Measurements from ENCODE around the gene MTA2.
"Not testable (repeated sequence)": the region's sequence is repeated elsewhere in the genome, so short reads cannot be mapped to it uniquely, and the experiment has no call there.

The MTA2 gene

GRCh38 chr11:62593434-62594044 lies 8.1 kb downstream of the MTA2 start:
- Histone ChIP-seq H3K9me3 (ENCODE audit: control insufficient read depth in 5 of 5, low read length in 5 of 5) (no peaks in the 10 kb centered on the region), H3K36me3 (ENCODE audit: control insufficient read depth in 5 of 5, insufficient read depth in 5 of 5, low read length in 5 of 5) (peaks cover 3 to 55% (median 51%) of the 10 kb centered on the region in 5 donors), H3K9ac (ENCODE audit: low read length in 5 of 5) (no peak overlapping the region), H3K4me1 (ENCODE audit: control insufficient read depth in 5 of 5, insufficient read depth in 5 of 5, low read length in 5 of 5) (peaks cover 2 to 42% (median 32%) of the 10 kb centered on the region in 5 donors), H3K27me3 (ENCODE audit: control insufficient read depth in 5 of 5, insufficient read depth in 4 of 5, low read length in 5 of 5) (no peaks in the 10 kb centered on the region), H3K27ac (ENCODE audit: low read depth, low read length) (peak overlapping the region; percentile 96), H3K4me3 (ENCODE audit: low read depth in 1 of 5, low read length in 5 of 5) (no peak overlapping the region)

- H3K27me3 ChIP-seq (ENCODE audit: control insufficient read depth in 5 of 5, insufficient read depth in 4 of 5, low read length in 5 of 5), result no peaks in the 10 kb centered on the region
- H3K9ac ChIP-seq (ENCODE audit: low read length in 5 of 5), result peak overlapping the region in 4 of 5 donors; percentile 32 to 98 (median 84)
- H3K4me3 ChIP-seq (ENCODE audit: low read depth in 1 of 5, low read length in 5 of 5), result no peak overlapping the region
- H3K36me3 ChIP-seq (ENCODE audit: control insufficient read depth in 5 of 5, insufficient read depth in 5 of 5, low read length in 5 of 5), result peaks cover 3 to 55% (median 49%) of the 10 kb centered on the region in 5 donors
- peaks cover 2 to 39% (median 31%) of the 10 kb centered on the region in 5 donors for H3K4me1 ChIP-seq (ENCODE audit: control insufficient read depth in 5 of 5, insufficient read depth in 5 of 5, low read length in 5 of 5)
- no peaks in the 10 kb centered on the region for H3K9me3 ChIP-seq (ENCODE audit: control insufficient read depth in 5 of 5, low read length in 5 of 5)
- H3K27ac ChIP-seq (ENCODE audit: low read depth, low read length), result peak overlapping the region; percentile 96
These were observed 8.7 kb downstream of the MTA2 start for GRCh38 chr11:62592989-62593421.

- H3K4me3 ChIP-seq (ENCODE audit: low read depth in 1 of 5, low read length in 5 of 5), result peak overlapping the region; percentile 53 to 93 (median 86)
- no peaks in the 10 kb centered on the region for H3K9me3 ChIP-seq (ENCODE audit: control insufficient read depth in 5 of 5, low read length in 5 of 5)
- peak overlapping the region; percentile 96 for H3K27ac ChIP-seq (ENCODE audit: low read depth, low read length)
- peaks cover 10 to 55% (median 49%) of the 10 kb centered on the region in 5 donors for H3K36me3 ChIP-seq (ENCODE audit: control insufficient read depth in 5 of 5, insufficient read depth in 5 of 5, low read length in 5 of 5)
- no peaks in the 10 kb centered on the region for H3K27me3 ChIP-seq (ENCODE audit: control insufficient read depth in 5 of 5, insufficient read depth in 4 of 5, low read length in 5 of 5)
- peaks cover 2 to 39% (median 31%) of the 10 kb centered on the region in 5 donors for H3K4me1 ChIP-seq (ENCODE audit: control insufficient read depth in 5 of 5, insufficient read depth in 5 of 5, low read length in 5 of 5)
- peak overlapping the region; percentile 41 to 98 (median 90) for H3K9ac ChIP-seq (ENCODE audit: low read length in 5 of 5)
These were observed 9.4 kb downstream of the MTA2 start for GRCh38 chr11:62592146-62592815.

- H3K4me1 ChIP-seq (ENCODE audit: control insufficient read depth in 5 of 5, insufficient read depth in 5 of 5, low read length in 5 of 5), result peaks cover 2 to 39% (median 31%) of the 10 kb centered on the region in 5 donors
- no peaks in the 10 kb centered on the region for H3K27me3 ChIP-seq (ENCODE audit: control insufficient read depth in 5 of 5, insufficient read depth in 4 of 5, low read length in 5 of 5)
- peak within 1 kb of the TSS; percentile 96 for H3K27ac ChIP-seq (ENCODE audit: low read depth, low read length)
- H3K9ac ChIP-seq (ENCODE audit: low read length in 5 of 5), result peak within 1 kb of the TSS; percentile 92 to 98 (median 95)
- no peaks in the 10 kb centered on the region for H3K9me3 ChIP-seq (ENCODE audit: control insufficient read depth in 5 of 5, low read length in 5 of 5)
- H3K36me3 ChIP-seq (ENCODE audit: control insufficient read depth in 5 of 5, insufficient read depth in 5 of 5, low read length in 5 of 5), result peaks cover 10 to 51% (median 45%) of the 10 kb centered on the region in 5 donors
- H3K4me3 ChIP-seq (ENCODE audit: low read depth in 1 of 5, low read length in 5 of 5), result peak within 1 kb of the TSS; percentile 80 to 93 (median 86)
These were observed 10.1 kb downstream of the MTA2 start, which contains the start of gene TUT1 for GRCh38 chr11:62591448-62592145. TUT1 (minus strand) TSS chr11:62591523; CDS start chr11:62591485, 38 bp downstream.

- H3K4me3 ChIP-seq (ENCODE audit: low read depth in 1 of 5, low read length in 5 of 5), result no peak overlapping the region
- H3K36me3 ChIP-seq (ENCODE audit: control insufficient read depth in 5 of 5, insufficient read depth in 5 of 5, low read length in 5 of 5), result peaks cover 10 to 40% (median 28%) of the 10 kb centered on the region in 5 donors
- H3K4me1 ChIP-seq (ENCODE audit: control insufficient read depth in 5 of 5, insufficient read depth in 5 of 5, low read length in 5 of 5), result peaks cover 2 to 38% (median 31%) of the 10 kb centered on the region in 5 donors
- H3K27me3 ChIP-seq (ENCODE audit: control insufficient read depth in 5 of 5, insufficient read depth in 4 of 5, low read length in 5 of 5), result no peaks in the 10 kb centered on the region
- H3K9ac ChIP-seq (ENCODE audit: low read length in 5 of 5), result no peak overlapping the region
- H3K27ac ChIP-seq (ENCODE audit: low read depth, low read length), result no peak overlapping the region
- no peaks in the 10 kb centered on the region for H3K9me3 ChIP-seq (ENCODE audit: control insufficient read depth in 5 of 5, low read length in 5 of 5)
These were observed 12.6 kb downstream of the MTA2 start for GRCh38 chr11:62588966-62589637.

- not testable (repeated sequence) for H3K27me3 ChIP-seq (ENCODE audit: control insufficient read depth in 5 of 5, insufficient read depth in 4 of 5, low read length in 5 of 5); H3K4me3 ChIP-seq (ENCODE audit: low read depth in 1 of 5, low read length in 5 of 5); H3K9ac ChIP-seq (ENCODE audit: low read length in 5 of 5); H3K4me1 ChIP-seq (ENCODE audit: control insufficient read depth in 5 of 5, insufficient read depth in 5 of 5, low read length in 5 of 5); H3K27ac ChIP-seq (ENCODE audit: low read depth, low read length); H3K9me3 ChIP-seq (ENCODE audit: control insufficient read depth in 5 of 5, low read length in 5 of 5)
- peaks cover 14 to 57% (median 32%) of the 10 kb centered on the region in 5 donors for H3K36me3 ChIP-seq (ENCODE audit: control insufficient read depth in 5 of 5, insufficient read depth in 5 of 5, low read length in 5 of 5)
These were observed 16.3 kb downstream of the MTA2 start for GRCh38 chr11:62585356-62585755.

- H3K36me3 ChIP-seq (ENCODE audit: control insufficient read depth in 5 of 5, insufficient read depth in 5 of 5, low read length in 5 of 5), result peaks cover 11 to 59% (median 28%) of the 10 kb centered on the region in 5 donors
These were observed 19.9 kb downstream of the MTA2 start for GRCh38 chr11:62581735-62582134.

GRCh38 chr11:62580959-62581715 lies 20.5 kb downstream of the MTA2 start:
- no peaks in the 10 kb centered on the region for H3K27me3 ChIP-seq (ENCODE audit: control insufficient read depth in 5 of 5, insufficient read depth in 4 of 5, low read length in 5 of 5)
- peaks cover 0 to 21% (median 13%) of the 10 kb centered on the region in 5 donors for H3K4me1 ChIP-seq (ENCODE audit: control insufficient read depth in 5 of 5, insufficient read depth in 5 of 5, low read length in 5 of 5)
- no peak overlapping the region for H3K9ac ChIP-seq (ENCODE audit: low read length in 5 of 5)
- peaks cover 9 to 62% (median 34%) of the 10 kb centered on the region in 5 donors for H3K36me3 ChIP-seq (ENCODE audit: control insufficient read depth in 5 of 5, insufficient read depth in 5 of 5, low read length in 5 of 5)
- no peak overlapping the region for H3K27ac ChIP-seq (ENCODE audit: low read depth, low read length)
- H3K4me3 ChIP-seq (ENCODE audit: low read depth in 1 of 5, low read length in 5 of 5), result no peak overlapping the region
- no peaks in the 10 kb centered on the region for H3K9me3 ChIP-seq (ENCODE audit: control insufficient read depth in 5 of 5, low read length in 5 of 5)

More at GRCh38 chr11:62581735-62582134, 19.9 kb downstream of the MTA2 start:
- H3K27ac ChIP-seq (ENCODE audit: low read depth, low read length); H3K9ac ChIP-seq (ENCODE audit: low read length in 5 of 5); H3K9me3 ChIP-seq (ENCODE audit: control insufficient read depth in 5 of 5, low read length in 5 of 5); H3K4me3 ChIP-seq (ENCODE audit: low read depth in 1 of 5, low read length in 5 of 5); H3K27me3 ChIP-seq (ENCODE audit: control insufficient read depth in 5 of 5, insufficient read depth in 4 of 5, low read length in 5 of 5): not testable (repeated sequence)
- H3K4me1 ChIP-seq (ENCODE audit: control insufficient read depth in 5 of 5, insufficient read depth in 5 of 5, low read length in 5 of 5), result peaks cover 0 to 15% (median 7%) of the 10 kb centered on the region in 5 donors

GRCh38 chr11:62579252-62579651 lies 22.4 kb downstream of the MTA2 start:
- H3K27me3 ChIP-seq (ENCODE audit: control insufficient read depth in 5 of 5, insufficient read depth in 4 of 5, low read length in 5 of 5), result no peaks in the 10 kb centered on the region
- H3K27ac ChIP-seq (ENCODE audit: low read depth, low read length), result peak overlapping the region; percentile 100
- no peak overlapping the region for H3K9ac ChIP-seq (ENCODE audit: low read length in 5 of 5)
- H3K9me3 ChIP-seq (ENCODE audit: control insufficient read depth in 5 of 5, low read length in 5 of 5), result no peaks in the 10 kb centered on the region
- H3K36me3 ChIP-seq (ENCODE audit: control insufficient read depth in 5 of 5, insufficient read depth in 5 of 5, low read length in 5 of 5), result peaks cover 7 to 53% (median 32%) of the 10 kb centered on the region in 5 donors
- H3K4me1 ChIP-seq (ENCODE audit: control insufficient read depth in 5 of 5, insufficient read depth in 5 of 5, low read length in 5 of 5), result peaks cover 0 to 40% (median 32%) of the 10 kb centered on the region in 5 donors
- H3K4me3 ChIP-seq (ENCODE audit: low read depth in 1 of 5, low read length in 5 of 5), result no peak overlapping the region
